Panc1 (cell line): ENCODE results near the gene ZNHIT3. TPM values are rescaled to one million over a fixed set of nuclear protein-coding genes. Genes with fewer than 3 reads are reported as not detected.

Experiments
- ATAC-seq: fragments of 200-7000 bp; cut with Tn5 transposase; 2 replicates; pipeline ENCODE4 v1.9.1; 2020; ENCODE audit warnings: mild to moderate bottlenecking, moderate library complexity
- BruUV-seq: library from RNA; stranded (reverse); fragments of 400-500 nt; replicated peaks from 2 replicates; lab custom pipeline; 2021; lab: Mats Ljungman, UMichigan
- CTCF ChIA-PET: fragments of 300-600 bp; sonication (Branson Sonifier 250); formaldehyde crosslinking; loops from one replicate; lab custom pipeline; 2022; ENCODE audit warnings: antibody characterized with exemption; lab: Charles Lee
- POLR2A ChIA-PET: fragments of 300-600 bp; sonication (Branson Sonifier 250); formaldehyde crosslinking; loops from one replicate; lab custom pipeline; 2022; ENCODE audit warnings: antibody characterized with exemption; lab: Charles Lee
- DNase-seq: peaks from one replicate; pipeline ENCODE4 v3.0.0-alpha.2; 2010; ENCODE audit warnings: low read depth, low spot score
- H3K27ac ChIP-seq: 2 replicates; pipeline ENCODE4 v1.5.1; 2011; ENCODE audit warnings: mild to moderate bottlenecking, low read length, inconsistent platforms
- H3K27me3 ChIP-seq: fragments of 200-500 bp; sonication (Bioruptor generic); 2 replicates; pipeline ENCODE4 v1.6.0; 2014; ENCODE audit warnings: low read length, inconsistent platforms; ENCODE audit not compliant: control insufficient read depth, insufficient read depth
- H3K36me3 ChIP-seq: fragments of 200-500 bp; sonication (Bioruptor generic); 2 replicates; pipeline ENCODE4 v1.5.1; 2014; ENCODE audit warnings: inconsistent platforms, mild to moderate bottlenecking, low read length, moderate library complexity; ENCODE audit not compliant: control insufficient read depth, insufficient read depth
- H3K4me1 ChIP-seq: 2 replicates; pipeline ENCODE4 v1.5.1; 2011; ENCODE audit warnings: inconsistent platforms, mild to moderate bottlenecking, low read length, moderate library complexity; ENCODE audit not compliant: control insufficient read depth, insufficient read depth
- H3K4me3 ChIP-seq, 2 experiments: 2 replicates each; pipeline ENCODE4 v1.5.1; 2011 to 2012; ENCODE audit warnings: low read depth in 2 of 2, low read length in 2 of 2, mild to moderate bottlenecking in 2 of 2, inconsistent platforms in 1 of 2, moderate library complexity in 1 of 2
- H3K9me3 ChIP-seq: fragments of 200-500 bp; sonication (Bioruptor generic); 2 replicates; pipeline ENCODE4 v1.5.1; 2014; ENCODE audit warnings: low read depth, mild to moderate bottlenecking, inconsistent platforms, low read length, moderate library complexity; ENCODE audit not compliant: control insufficient read depth, insufficient read depth
- POLR2AphosphoS5 ChIP-seq: IDR thresholded peaks from 2 replicates; pipeline ENCODE4 v1.6.1; 2012; ENCODE audit warnings: mild to moderate bottlenecking, low read depth, low read length, moderate library complexity
- SIN3A ChIP-seq: IDR thresholded peaks from 2 replicates; pipeline ENCODE4 v1.6.1; 2012; ENCODE audit warnings: low read depth, mild to moderate bottlenecking, low read length, moderate library complexity, borderline replicate concordance; ENCODE audit not compliant: insufficient read depth
- TCF7L2 ChIP-seq: IDR thresholded peaks from 2 replicates; pipeline ENCODE4 v1.6.1; 2011; ENCODE audit warnings: mild to moderate bottlenecking, low read depth, low read length, inconsistent platforms
- in situ Hi-C: cut with HindIII; loops from 2 replicates; pipeline ENCODE4 v1.10.0; 2016; ENCODE audit warnings: low sequenced_read_pairs, low pct_unique_long_range_greater_than_20kb
- intact Hi-C: fragments of 100-400 bp; cut with micrococcal nuclease; formaldehyde crosslinking; loops from one replicate; pipeline ENCODE4 v1.10.0; 2022; ENCODE audit not compliant: unreplicated experiment
- total RNA-seq: library from RNA; stranded (reverse); gene quantifications from one replicate; pipeline ENCODE4 v1.2.1, GENCODE V29; 2021; ENCODE audit not compliant: unreplicated experiment
- TF ChIP-seq, protein P1 (sequence below), 2 experiments: IDR thresholded peaks; 2 replicates each; pipeline ENCODE4 v1.6.1; 2011 to 2012; ENCODE audit warnings: low read depth in 2 of 2, control low read depth in 1 of 2, low read length in 1 of 2, mild to moderate bottlenecking in 1 of 2, moderate library complexity in 1 of 2; ENCODE audit not compliant: insufficient read depth in 1 of 2
- TF ChIP-seq, protein P2 (sequence below): fragments of 450-650 bp; IDR thresholded peaks from 2 replicates; pipeline ENCODE4 v1.5.1; 2017; ENCODE audit warnings: mild to moderate bottlenecking

Gene ZNHIT3
- total RNA-seq, 1 experiment from 2014 or later = 16.8 TPM

DNA sequence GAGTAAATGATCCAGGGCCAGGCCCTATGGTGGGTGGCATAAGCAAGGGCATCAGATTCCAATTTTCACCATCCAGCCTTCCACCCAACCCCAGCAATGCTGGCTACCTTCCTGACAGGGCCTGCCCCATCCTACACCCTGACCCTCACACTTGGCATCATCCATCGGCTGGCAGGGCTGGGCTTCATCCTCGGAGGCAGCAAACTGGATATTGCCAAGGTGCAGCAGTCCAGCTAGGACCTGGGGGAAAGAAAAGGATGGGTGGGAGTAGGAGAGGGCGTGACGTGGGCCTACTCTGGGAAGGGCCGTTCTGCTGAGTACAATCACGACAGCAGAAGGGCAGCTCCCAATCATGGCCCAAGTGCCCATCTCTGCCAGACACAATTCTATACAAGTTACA, 24.7 kb downstream of the ZNHIT3 start:
- no peaks in the 10 kb centered on the region for H3K27me3 ChIP-seq
- TF ChIP-seq SIN3A = no peak
- TF ChIP-seq, protein P1, sequence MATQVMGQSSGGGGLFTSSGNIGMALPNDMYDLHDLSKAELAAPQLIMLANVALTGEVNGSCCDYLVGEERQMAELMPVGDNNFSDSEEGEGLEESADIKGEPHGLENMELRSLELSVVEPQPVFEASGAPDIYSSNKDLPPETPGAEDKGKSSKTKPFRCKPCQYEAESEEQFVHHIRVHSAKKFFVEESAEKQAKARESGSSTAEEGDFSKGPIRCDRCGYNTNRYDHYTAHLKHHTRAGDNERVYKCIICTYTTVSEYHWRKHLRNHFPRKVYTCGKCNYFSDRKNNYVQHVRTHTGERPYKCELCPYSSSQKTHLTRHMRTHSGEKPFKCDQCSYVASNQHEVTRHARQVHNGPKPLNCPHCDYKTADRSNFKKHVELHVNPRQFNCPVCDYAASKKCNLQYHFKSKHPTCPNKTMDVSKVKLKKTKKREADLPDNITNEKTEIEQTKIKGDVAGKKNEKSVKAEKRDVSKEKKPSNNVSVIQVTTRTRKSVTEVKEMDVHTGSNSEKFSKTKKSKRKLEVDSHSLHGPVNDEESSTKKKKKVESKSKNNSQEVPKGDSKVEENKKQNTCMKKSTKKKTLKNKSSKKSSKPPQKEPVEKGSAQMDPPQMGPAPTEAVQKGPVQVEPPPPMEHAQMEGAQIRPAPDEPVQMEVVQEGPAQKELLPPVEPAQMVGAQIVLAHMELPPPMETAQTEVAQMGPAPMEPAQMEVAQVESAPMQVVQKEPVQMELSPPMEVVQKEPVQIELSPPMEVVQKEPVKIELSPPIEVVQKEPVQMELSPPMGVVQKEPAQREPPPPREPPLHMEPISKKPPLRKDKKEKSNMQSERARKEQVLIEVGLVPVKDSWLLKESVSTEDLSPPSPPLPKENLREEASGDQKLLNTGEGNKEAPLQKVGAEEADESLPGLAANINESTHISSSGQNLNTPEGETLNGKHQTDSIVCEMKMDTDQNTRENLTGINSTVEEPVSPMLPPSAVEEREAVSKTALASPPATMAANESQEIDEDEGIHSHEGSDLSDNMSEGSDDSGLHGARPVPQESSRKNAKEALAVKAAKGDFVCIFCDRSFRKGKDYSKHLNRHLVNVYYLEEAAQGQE (IDR thresholded peaks at IDR 0.05; ENCODE audit: insufficient read depth in 1 of 2, low read depth in 2 of 2, low read length in 1 of 2) = no peak
- TF ChIP-seq POLR2AphosphoS5 = no peak; the same call in 1 of the 2 replicates
- no peak for TF ChIP-seq TCF7L2
- TF ChIP-seq, protein P2, sequence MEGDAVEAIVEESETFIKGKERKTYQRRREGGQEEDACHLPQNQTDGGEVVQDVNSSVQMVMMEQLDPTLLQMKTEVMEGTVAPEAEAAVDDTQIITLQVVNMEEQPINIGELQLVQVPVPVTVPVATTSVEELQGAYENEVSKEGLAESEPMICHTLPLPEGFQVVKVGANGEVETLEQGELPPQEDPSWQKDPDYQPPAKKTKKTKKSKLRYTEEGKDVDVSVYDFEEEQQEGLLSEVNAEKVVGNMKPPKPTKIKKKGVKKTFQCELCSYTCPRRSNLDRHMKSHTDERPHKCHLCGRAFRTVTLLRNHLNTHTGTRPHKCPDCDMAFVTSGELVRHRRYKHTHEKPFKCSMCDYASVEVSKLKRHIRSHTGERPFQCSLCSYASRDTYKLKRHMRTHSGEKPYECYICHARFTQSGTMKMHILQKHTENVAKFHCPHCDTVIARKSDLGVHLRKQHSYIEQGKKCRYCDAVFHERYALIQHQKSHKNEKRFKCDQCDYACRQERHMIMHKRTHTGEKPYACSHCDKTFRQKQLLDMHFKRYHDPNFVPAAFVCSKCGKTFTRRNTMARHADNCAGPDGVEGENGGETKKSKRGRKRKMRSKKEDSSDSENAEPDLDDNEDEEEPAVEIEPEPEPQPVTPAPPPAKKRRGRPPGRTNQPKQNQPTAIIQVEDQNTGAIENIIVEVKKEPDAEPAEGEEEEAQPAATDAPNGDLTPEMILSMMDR = no peak
- in situ Hi-C loops = no loop called here

DNA sequence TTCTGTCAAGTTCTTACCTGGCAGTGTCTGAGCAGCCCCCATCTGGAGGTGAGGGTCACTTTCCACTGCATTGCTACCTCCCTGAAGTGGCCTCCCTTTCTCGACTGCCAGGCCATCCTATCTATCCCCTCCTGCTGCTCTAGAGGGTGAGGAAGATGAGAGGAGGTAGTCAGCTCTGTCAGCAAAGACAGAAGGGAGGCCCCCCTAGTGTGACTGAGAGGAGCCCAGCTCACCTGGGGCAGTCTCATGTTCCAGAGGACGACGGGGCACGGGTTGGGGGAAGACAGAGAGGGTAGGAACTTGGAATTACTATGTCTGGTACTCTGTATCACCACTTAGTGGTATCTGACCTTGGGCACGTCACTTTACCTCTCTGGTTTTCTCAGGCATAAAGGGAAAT, 26.2 kb downstream of the ZNHIT3 start:
- Histone ChIP-seq H3K4me3 (no peak overlapping the region), H3K4me1 (no peaks in the 10 kb centered on the region), H3K27me3 (no peaks in the 10 kb centered on the region), H3K9me3 (no peaks in the 10 kb centered on the region), H3K36me3 (no peaks in the 10 kb centered on the region; the same call in 1 of the 2 replicates), H3K27ac (no peak overlapping the region)
- ATAC-seq (no peak), DNase-seq (no peak)
- TF ChIP-seq, protein P1 (IDR thresholded peaks at IDR 0.05; ENCODE audit: insufficient read depth in 1 of 2, low read depth in 2 of 2, low read length in 1 of 2) = no peak
- TF ChIP-seq, protein P2 = no peak
- TF ChIP-seq TCF7L2 = no peak
- in situ Hi-C loops = no loop called here
- intact Hi-C loops = no loop called here
- TSS peak; percentile 45 for BruUV-seq
- POLR2A ChIA-PET = no interaction called here
- CTCF ChIA-PET = no interaction called here

More for the DNA sequence above, 24.7 kb downstream of the ZNHIT3 start:
- intact Hi-C loops = no loop called here
- DNase-seq (no peak), ATAC-seq (no peak)
- BruUV-seq = no TSS peak
- H3K27ac ChIP-seq = no peak overlapping the region
- CTCF ChIA-PET = no interaction called here
- no peaks in the 10 kb centered on the region for H3K4me1 ChIP-seq
- H3K9me3 ChIP-seq = no peaks in the 10 kb centered on the region
- H3K36me3 ChIP-seq = no peaks in the 10 kb centered on the region
- POLR2A ChIA-PET = no interaction called here
- no peak overlapping the region for H3K4me3 ChIP-seq
